ENCODE results near the gene SYT3. TPM values are rescaled to one million over a fixed set of nuclear protein-coding genes. Genes with fewer than 3 reads are reported as not detected.

SYT3 gene
- total and polyA plus RNA-seq, 2 of the 13 experiments (the other 11 are each of a cell fraction or from before 2014, with no cell fraction given): not detected

DNA sequence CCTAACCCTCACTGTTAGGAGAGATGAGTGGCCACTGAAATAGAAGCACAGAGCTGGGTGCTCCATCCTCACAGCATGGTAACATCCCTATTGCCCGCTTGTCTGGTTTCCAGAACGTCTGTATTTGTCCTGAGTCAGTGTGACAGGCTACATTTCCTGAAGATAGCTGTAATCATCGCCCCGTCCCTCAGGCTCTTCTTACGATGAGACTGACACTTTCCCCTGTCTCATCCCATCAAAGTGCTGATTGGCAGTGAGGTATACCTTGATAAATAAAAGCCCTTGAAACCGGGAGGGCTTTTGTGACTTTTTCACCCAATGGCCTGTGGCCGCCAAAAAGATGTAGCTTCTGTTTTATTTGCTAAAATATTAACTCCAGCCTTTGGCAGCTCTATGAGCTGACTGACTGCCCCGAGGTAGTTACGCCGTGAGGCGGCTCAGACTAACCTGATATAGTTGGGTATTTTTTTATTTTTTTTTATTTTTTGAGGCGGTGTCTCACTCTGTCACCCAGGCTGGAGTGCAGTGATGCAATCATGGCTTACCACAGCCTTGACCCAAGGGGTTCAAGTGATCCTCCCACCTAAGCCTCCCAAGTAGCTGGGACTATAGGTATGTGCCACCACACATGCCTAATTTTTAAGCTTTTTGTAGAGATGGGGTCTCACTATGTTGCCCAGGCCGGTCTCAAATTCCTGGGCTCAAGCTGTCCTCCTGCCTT, 65.8 kb downstream of the SYT3 start:
- TF ChIP-seq RCOR2 (CRISPR knock-in tag; IDR thresholded peaks at IDR 0.05): no peak
- TF ChIP-seq, protein P1, sequence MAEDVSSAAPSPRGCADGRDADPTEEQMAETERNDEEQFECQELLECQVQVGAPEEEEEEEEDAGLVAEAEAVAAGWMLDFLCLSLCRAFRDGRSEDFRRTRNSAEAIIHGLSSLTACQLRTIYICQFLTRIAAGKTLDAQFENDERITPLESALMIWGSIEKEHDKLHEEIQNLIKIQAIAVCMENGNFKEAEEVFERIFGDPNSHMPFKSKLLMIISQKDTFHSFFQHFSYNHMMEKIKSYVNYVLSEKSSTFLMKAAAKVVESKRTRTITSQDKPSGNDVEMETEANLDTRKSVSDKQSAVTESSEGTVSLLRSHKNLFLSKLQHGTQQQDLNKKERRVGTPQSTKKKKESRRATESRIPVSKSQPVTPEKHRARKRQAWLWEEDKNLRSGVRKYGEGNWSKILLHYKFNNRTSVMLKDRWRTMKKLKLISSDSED (CRISPR knock-in tag; IDR thresholded peaks at IDR 0.05): no peak
- no peak for TF ChIP-seq ZNF407 (CRISPR knock-in tag; IDR thresholded peaks at IDR 0.05; ENCODE audit: not compliant biosample characterization)
- TF ChIP-seq DNMT1 (CRISPR knock-in tag; IDR thresholded peaks at IDR 0.05): no peak
- no peak overlapping the region for H3K9ac ChIP-seq (ENCODE audit: insufficient read depth, low read depth, low read length)
- H3K4me1 ChIP-seq (ENCODE audit: insufficient read depth, low read length): no peaks in the 10 kb centered on the region
- H3K4me2 ChIP-seq (ENCODE audit: low read depth, low read length): no peak overlapping the region
- H3K9me3 ChIP-seq (ENCODE audit: low read length): no peaks in the 10 kb centered on the region
- no peaks in the 10 kb centered on the region for H3K36me3 ChIP-seq (replicated peaks in 1 of 2; ENCODE audit: control insufficient read depth in 1 of 2, insufficient read depth in 2 of 2, low read length in 2 of 2)
- no peak overlapping the region for H3K27ac ChIP-seq (ENCODE audit: extremely low read length, insufficient read depth, low read length)
- no peak for ATAC-seq
- H4K20me1 ChIP-seq (ENCODE audit: insufficient read depth, low read length): no peaks in the 10 kb centered on the region
- no TSS peak for BruUV-seq (replicated peaks)
- peaks cover 2 to 22% of the 10 kb centered on the region in 2 experiments; a peak in 4 of 5 replicates for H3K27me3 ChIP-seq (ENCODE audit: control insufficient read depth in 1 of 2, insufficient read depth in 2 of 2, low read length in 2 of 2)
- CTCF ChIA-PET (ENCODE audit: low intra/inter-chr PET ratio, low total read pairs): no interaction called here
- no peak for DNase-seq (ENCODE audit: low spot score)
- no peak overlapping the region for H3K4me3 ChIP-seq (replicated peaks in 1 of 3; ENCODE audit: insufficient read depth in 1 of 3, low read depth in 2 of 3, low read length in 3 of 3)
- no peak overlapping the region for H2AFZ ChIP-seq (ENCODE audit: low read length)
- in situ Hi-C loops (cut with HindIII; ENCODE audit: extremely low pct_ligation_motif_present, low pct_unique_long_range_greater_than_20kb): no loop called here
- intact Hi-C loops (cut with micrococcal nuclease; ENCODE audit: unreplicated experiment): no loop called here
- WGBS (ENCODE audit: low lambda C conversion rate): 28% methylated on average over 13 of the region's 13 CpGs
- H3K79me2 ChIP-seq (ENCODE audit: insufficient read depth, low read length): no peaks in the 10 kb centered on the region
- FAIRE-seq: no peak
- POLR2A ChIA-PET: no interaction called here

Other genes with a start within 250 kb of the SYT3 start
- gene SPIB, start 220.9 kb downstream of the SYT3 start, total RNA-seq (2016; rRNA removed; fragmentation: Illumina TruSeq; extraction: Trizol): 0.04 TPM in 1 of 2 replicates, not detected in the other
- 0.04 TPM in 1 of 2 replicates, not detected in the other for gene SPIB, start 220.9 kb downstream of the SYT3 start, polyA plus RNA-seq (2011; rRNA removed)
- gene MYBPC2, start 207.0 kb downstream of the SYT3 start, total RNA-seq (2016; rRNA removed; fragmentation: Illumina TruSeq; extraction: Trizol): 0.67 TPM in 1 of 2 replicates, not detected in the other
- 0.01 TPM in 1 of 2 replicates, not detected in the other for gene MYBPC2, start 207.0 kb downstream of the SYT3 start, polyA plus RNA-seq (2011; rRNA removed)
- not detected in 2 replicates for gene EMC10, start 163.4 kb downstream of the SYT3 start, total RNA-seq (2016; rRNA removed; fragmentation: Illumina TruSeq; extraction: Trizol)
- gene EMC10, start 163.4 kb downstream of the SYT3 start, polyA plus RNA-seq (2011; rRNA removed): not detected in 2 replicates
- not detected in 2 replicates for gene GARIN5A, start 163.0 kb downstream of the SYT3 start, total RNA-seq (2016; rRNA removed; fragmentation: Illumina TruSeq; extraction: Trizol)
- not detected in 2 replicates for gene GARIN5A, start 163.0 kb downstream of the SYT3 start, polyA plus RNA-seq (2011; rRNA removed)
- 2.0 and 2.3 TPM in 2 replicates for gene JOSD2, start 128.7 kb downstream of the SYT3 start, total RNA-seq (2016; rRNA removed; fragmentation: Illumina TruSeq; extraction: Trizol)
- gene JOSD2, start 128.7 kb downstream of the SYT3 start, polyA plus RNA-seq (2011; rRNA removed): 4.1 and 5.2 TPM in 2 replicates
- 1.1 and 2.2 TPM in 2 replicates for gene ASPDH, start 126.0 kb downstream of the SYT3 start, total RNA-seq (2016; rRNA removed; fragmentation: Illumina TruSeq; extraction: Trizol)
- 3.3 and 4.0 TPM in 2 replicates for gene ASPDH, start 126.0 kb downstream of the SYT3 start, polyA plus RNA-seq (2011; rRNA removed)
- gene LRRC4B, start 71.4 kb downstream of the SYT3 start, total RNA-seq (2016; rRNA removed; fragmentation: Illumina TruSeq; extraction: Trizol): not detected in 2 replicates
- gene LRRC4B, start 71.4 kb downstream of the SYT3 start, polyA plus RNA-seq (2011; rRNA removed): not detected in 2 replicates
- gene C19orf81, start 9.6 kb upstream of the SYT3 start, total RNA-seq (2016; rRNA removed; fragmentation: Illumina TruSeq; extraction: Trizol): not detected in 2 replicates
- not detected in 2 replicates for gene C19orf81, start 9.6 kb upstream of the SYT3 start, polyA plus RNA-seq (2011; rRNA removed)
- not detected in 2 replicates for gene SHANK1, start 79.9 kb upstream of the SYT3 start, total RNA-seq (2016; rRNA removed; fragmentation: Illumina TruSeq; extraction: Trizol)
- not detected in 2 replicates for gene SHANK1, start 79.9 kb upstream of the SYT3 start, polyA plus RNA-seq (2011; rRNA removed)
- gene CLEC11A, start 83.5 kb upstream of the SYT3 start, total RNA-seq (2016; rRNA removed; fragmentation: Illumina TruSeq; extraction: Trizol): not detected in 2 replicates
- gene CLEC11A, start 83.5 kb upstream of the SYT3 start, polyA plus RNA-seq (2011; rRNA removed): not detected in 2 replicates
- gene GPR32, start 130.6 kb upstream of the SYT3 start, total RNA-seq (2016; rRNA removed; fragmentation: Illumina TruSeq; extraction: Trizol): not detected in 2 replicates
- not detected in 2 replicates for gene GPR32, start 130.6 kb upstream of the SYT3 start, polyA plus RNA-seq (2011; rRNA removed)
- not detected in 2 replicates for gene ACP4, start 150.5 kb upstream of the SYT3 start, total RNA-seq (2016; rRNA removed; fragmentation: Illumina TruSeq; extraction: Trizol)
- 0.08 TPM in 1 of 2 replicates, not detected in the other for gene ACP4, start 150.5 kb upstream of the SYT3 start, polyA plus RNA-seq (2011; rRNA removed)
- gene KLK1, start 183.9 kb upstream of the SYT3 start, total RNA-seq (2016; rRNA removed; fragmentation: Illumina TruSeq; extraction: Trizol): not detected in 2 replicates
- gene KLK1, start 183.9 kb upstream of the SYT3 start, polyA plus RNA-seq (2011; rRNA removed): not detected in 2 replicates
- not detected in 2 replicates for gene KLK15, start 193.7 kb upstream of the SYT3 start, total RNA-seq (2016; rRNA removed; fragmentation: Illumina TruSeq; extraction: Trizol)
- not detected in 2 replicates for gene KLK15, start 193.7 kb upstream of the SYT3 start, polyA plus RNA-seq (2011; rRNA removed)
- not detected in 2 replicates for gene KLK3, start 215.0 kb upstream of the SYT3 start, total RNA-seq (2016; rRNA removed; fragmentation: Illumina TruSeq; extraction: Trizol)
- gene KLK3, start 215.0 kb upstream of the SYT3 start, polyA plus RNA-seq (2011; rRNA removed): not detected in 2 replicates
- gene KLK2, start 233.6 kb upstream of the SYT3 start, total RNA-seq (2016; rRNA removed; fragmentation: Illumina TruSeq; extraction: Trizol): not detected in 2 replicates
- gene KLK2, start 233.6 kb upstream of the SYT3 start, polyA plus RNA-seq (2011; rRNA removed): 0.11 TPM in 1 of 2 replicates, not detected in the other

Measured in HepG2 (cell line).